Esophagus muscularis mucosa (tissue), 4 donors: ENCODE results near the gene PPP3CA.

Experiments used
- EP300 ChIP-seq: sonication (generic); formaldehyde crosslinking; IDR thresholded peaks from one replicate; pipeline ENCODE4 v1.6.1; 2017; ENCODE audit warnings: antibody characterized with exemption
- POLR2A ChIP-seq: fragments of 450-650 bp; IDR thresholded peaks from one replicate; pipeline ENCODE4 v1.6.1; 2017; ENCODE audit warnings: antibody characterized with exemption, moderate library complexity, mild to moderate bottlenecking, low read depth
- POLR2AphosphoS5 ChIP-seq, 2 donors: sonication (generic); formaldehyde crosslinking; IDR thresholded peaks; one replicate each; pipeline ENCODE4 v1.6.1; 2017; ENCODE audit warnings: antibody characterized with exemption in 2 of 2
- TF ChIP-seq, protein P1 (sequence below), 3 experiments: fragments of 200-600 bp in 2 of 3; fragments of 450-650 bp in 1 of 3; sonication (generic) in 2 of 3; IDR thresholded peaks; one replicate each; pipeline ENCODE4 v1.5.1; 2017 to 2019; ENCODE audit warnings: antibody characterized with exemption in 3 of 3, mild to moderate bottlenecking in 2 of 3, moderate library complexity in 1 of 3

- TF ChIP-seq EP300 (no peak), POLR2A (no peak), POLR2AphosphoS5 (IDR thresholded peaks at IDR 0.05) (no peak)
- TF ChIP-seq, protein P1, sequence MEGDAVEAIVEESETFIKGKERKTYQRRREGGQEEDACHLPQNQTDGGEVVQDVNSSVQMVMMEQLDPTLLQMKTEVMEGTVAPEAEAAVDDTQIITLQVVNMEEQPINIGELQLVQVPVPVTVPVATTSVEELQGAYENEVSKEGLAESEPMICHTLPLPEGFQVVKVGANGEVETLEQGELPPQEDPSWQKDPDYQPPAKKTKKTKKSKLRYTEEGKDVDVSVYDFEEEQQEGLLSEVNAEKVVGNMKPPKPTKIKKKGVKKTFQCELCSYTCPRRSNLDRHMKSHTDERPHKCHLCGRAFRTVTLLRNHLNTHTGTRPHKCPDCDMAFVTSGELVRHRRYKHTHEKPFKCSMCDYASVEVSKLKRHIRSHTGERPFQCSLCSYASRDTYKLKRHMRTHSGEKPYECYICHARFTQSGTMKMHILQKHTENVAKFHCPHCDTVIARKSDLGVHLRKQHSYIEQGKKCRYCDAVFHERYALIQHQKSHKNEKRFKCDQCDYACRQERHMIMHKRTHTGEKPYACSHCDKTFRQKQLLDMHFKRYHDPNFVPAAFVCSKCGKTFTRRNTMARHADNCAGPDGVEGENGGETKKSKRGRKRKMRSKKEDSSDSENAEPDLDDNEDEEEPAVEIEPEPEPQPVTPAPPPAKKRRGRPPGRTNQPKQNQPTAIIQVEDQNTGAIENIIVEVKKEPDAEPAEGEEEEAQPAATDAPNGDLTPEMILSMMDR (IDR thresholded peaks at IDR 0.05) = no peak
These were observed 186.3 kb downstream of the PPP3CA start for GRCh38 chr4:101160792-101161592.
